Ascending aorta (tissue), 2 donors: Measurements from ENCODE around the gene FGFRL1. TPM values are rescaled to one million over a fixed set of nuclear protein-coding genes. Genes with fewer than 3 reads are reported as not detected.

Source experiments
- DNase-seq, 2 donors: peaks; one replicate each; pipeline ENCODE4 v3.0.0-alpha.2; 2019; ENCODE audit warnings: low spot score in 2 of 2
- H3K27ac ChIP-seq, 2 donors: fragments of 200-600 bp; sonication (generic); one replicate each; pipeline ENCODE4 v1.5.1; 2016 to 2017; ENCODE audit warnings: mild to moderate bottlenecking in 1 of 2
- H3K27me3 ChIP-seq: fragments of 200-600 bp; sonication (generic); one replicate; pipeline ENCODE4 v1.5.1; 2017
- H3K36me3 ChIP-seq, 2 donors: fragments of 200-600 bp; sonication (generic); one replicate each; pipeline ENCODE4 v1.5.1; 2016
- H3K4me1 ChIP-seq, 2 donors: fragments of 200-600 bp; sonication (generic); one replicate each; pipeline ENCODE4 v1.5.1; 2016 to 2017; ENCODE audit warnings: mild to moderate bottlenecking in 1 of 2
- H3K4me3 ChIP-seq, 2 donors: fragments of 200-600 bp; sonication (generic); one replicate each; pipeline ENCODE4 v1.5.1; 2016 to 2017; ENCODE audit warnings: mild to moderate bottlenecking in 1 of 2
- H3K9me3 ChIP-seq, 2 donors: fragments of 200-600 bp; sonication (generic); one replicate each; pipeline ENCODE4 v1.5.1; 2016
- intact Hi-C: fragments of 100-400 bp; cut with DNase I; formaldehyde crosslinking; loops from one replicate; pipeline ENCODE4 v1.15.1; 2023
- total RNA-seq: library from RNA; depleted of rRNA; stranded (reverse); fragments of >200 nt; gene quantifications from one replicate; pipeline ENCODE4 v1.1.0, GENCODE V29; 2016
- TF ChIP-seq, protein P1 (sequence below), 3 experiments: fragments of 200-600 bp in 2 of 3; fragments of 450-650 bp in 1 of 3; sonication (generic) in 2 of 3; IDR thresholded peaks; one replicate each; pipeline ENCODE4 v1.5.1; 2016 to 2019; ENCODE audit warnings: antibody characterized with exemption in 3 of 3, mild to moderate bottlenecking in 1 of 3, moderate library complexity in 1 of 3

Gene FGFRL1
- total RNA-seq, 1 donor from 2014 or later = 79.1 TPM

DNA sequence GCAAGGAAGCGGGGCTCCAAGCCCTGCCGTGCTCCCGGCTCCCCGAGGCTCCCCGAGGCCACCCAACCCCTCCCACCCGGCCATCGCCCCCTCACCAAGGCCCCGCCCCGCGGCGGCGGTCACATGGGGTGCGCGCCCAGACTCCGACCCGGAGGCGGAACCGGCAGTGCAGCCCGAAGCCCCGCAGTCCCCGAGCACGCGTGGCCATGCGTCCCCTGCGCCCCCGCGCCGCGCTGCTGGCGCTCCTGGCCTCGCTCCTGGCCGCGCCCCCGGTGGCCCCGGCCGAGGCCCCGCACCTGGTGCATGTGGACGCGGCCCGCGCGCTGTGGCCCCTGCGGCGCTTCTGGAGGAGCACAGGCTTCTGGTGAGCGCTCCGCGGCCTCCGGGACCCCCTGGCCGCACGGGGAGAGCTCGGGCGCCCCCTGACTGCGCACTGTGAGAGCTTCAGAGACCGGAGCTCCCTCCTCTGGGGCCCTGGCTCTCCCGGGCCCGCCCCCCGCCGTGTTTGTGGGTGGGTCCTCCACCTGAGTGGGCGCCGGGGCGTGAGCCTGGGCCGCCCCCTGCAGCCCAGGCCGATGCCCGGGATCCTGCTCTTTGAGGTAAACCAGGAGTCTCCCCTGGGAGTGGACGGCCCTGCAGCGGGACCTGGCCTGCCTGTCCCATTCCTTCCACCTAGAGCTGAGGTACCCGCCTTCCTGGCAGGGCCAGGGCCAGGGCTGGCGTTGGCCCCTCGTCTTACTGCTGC is 24.4 kb upstream of the FGFRL1 start, which contains the start of gene IDUA:
Gene IDUA (plus strand): TSS at position 166 of the 745 bp plus-strand sequence. CDS start 41 bp downstream, at position 207.
- Histone ChIP-seq H3K4me1 (peaks cover 4 to 14% of the 10 kb centered on the region in 2 donors), H3K27ac (no peak within 1 kb of the TSS), H3K9me3 (no peaks in the 10 kb centered on the region), H3K27me3 (no peaks in the 10 kb centered on the region), H3K36me3 (peaks cover 11 to 19% of the 10 kb centered on the region in 2 donors), H3K4me3 (peak within 1 kb of the TSS; percentile 71 to 76)
- DNase-seq = peak; percentile 35 to 88
- intact Hi-C loops = no loop called here
- TF ChIP-seq, protein P1, sequence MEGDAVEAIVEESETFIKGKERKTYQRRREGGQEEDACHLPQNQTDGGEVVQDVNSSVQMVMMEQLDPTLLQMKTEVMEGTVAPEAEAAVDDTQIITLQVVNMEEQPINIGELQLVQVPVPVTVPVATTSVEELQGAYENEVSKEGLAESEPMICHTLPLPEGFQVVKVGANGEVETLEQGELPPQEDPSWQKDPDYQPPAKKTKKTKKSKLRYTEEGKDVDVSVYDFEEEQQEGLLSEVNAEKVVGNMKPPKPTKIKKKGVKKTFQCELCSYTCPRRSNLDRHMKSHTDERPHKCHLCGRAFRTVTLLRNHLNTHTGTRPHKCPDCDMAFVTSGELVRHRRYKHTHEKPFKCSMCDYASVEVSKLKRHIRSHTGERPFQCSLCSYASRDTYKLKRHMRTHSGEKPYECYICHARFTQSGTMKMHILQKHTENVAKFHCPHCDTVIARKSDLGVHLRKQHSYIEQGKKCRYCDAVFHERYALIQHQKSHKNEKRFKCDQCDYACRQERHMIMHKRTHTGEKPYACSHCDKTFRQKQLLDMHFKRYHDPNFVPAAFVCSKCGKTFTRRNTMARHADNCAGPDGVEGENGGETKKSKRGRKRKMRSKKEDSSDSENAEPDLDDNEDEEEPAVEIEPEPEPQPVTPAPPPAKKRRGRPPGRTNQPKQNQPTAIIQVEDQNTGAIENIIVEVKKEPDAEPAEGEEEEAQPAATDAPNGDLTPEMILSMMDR (IDR thresholded peaks at IDR 0.05) = peak; percentile 7 to 48 (median 44)

DNA sequence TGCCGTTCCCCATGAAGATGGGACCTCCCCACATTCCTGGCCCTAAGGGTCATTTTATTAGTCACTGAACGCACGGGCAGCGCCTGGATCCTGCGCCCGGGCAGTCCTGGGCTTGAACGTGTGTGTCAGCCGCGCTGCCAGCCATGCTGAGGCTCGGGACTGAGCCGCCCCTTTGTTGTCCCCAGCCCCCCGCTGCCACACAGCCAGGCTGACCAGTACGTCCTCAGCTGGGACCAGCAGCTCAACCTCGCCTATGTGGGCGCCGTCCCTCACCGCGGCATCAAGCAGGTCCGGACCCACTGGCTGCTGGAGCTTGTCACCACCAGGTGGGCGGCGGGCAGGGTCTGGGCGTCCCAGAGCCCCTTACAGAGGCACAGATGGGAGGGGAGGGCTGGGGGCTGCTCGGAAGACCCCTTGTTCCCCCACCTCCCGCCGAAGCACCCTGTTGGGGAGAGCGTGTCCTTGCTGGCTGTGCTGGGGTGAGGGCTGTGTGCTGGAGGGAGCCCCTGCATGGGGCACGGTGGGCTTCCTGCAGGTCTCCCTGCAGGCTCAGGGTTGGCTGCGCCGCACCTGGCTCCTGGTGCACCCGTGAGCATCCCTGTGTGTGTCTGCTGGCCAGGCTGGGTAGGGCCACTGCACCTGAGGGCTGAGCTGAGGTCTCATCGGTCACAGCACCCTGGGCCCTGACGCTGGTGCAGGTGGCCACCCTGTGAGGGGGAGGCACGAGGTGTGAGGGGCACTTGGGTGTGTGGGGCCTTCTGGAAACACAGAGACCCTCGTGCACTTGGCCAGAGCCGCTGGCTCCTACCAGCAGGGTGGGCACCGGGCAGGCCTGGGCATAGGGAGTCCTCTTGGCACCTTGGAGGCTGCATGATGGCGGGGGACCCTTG is 23.6 kb upstream of the FGFRL1 start:
- H3K4me3 ChIP-seq = peak overlapping the region; percentile 71 to 76
- DNase-seq = peak in 1 of 2 donors; percentile 63
- H3K9me3 ChIP-seq = no peaks in the 10 kb centered on the region
- peaks cover 4 to 14% of the 10 kb centered on the region in 2 donors for H3K4me1 ChIP-seq
- H3K27ac ChIP-seq = no peak overlapping the region
- no peaks in the 10 kb centered on the region for H3K27me3 ChIP-seq
- H3K36me3 ChIP-seq = peaks cover 11 to 19% of the 10 kb centered on the region in 2 donors
- intact Hi-C loops = no loop called here
- TF ChIP-seq, protein P1 (IDR thresholded peaks at IDR 0.05) = no peak

DNA sequence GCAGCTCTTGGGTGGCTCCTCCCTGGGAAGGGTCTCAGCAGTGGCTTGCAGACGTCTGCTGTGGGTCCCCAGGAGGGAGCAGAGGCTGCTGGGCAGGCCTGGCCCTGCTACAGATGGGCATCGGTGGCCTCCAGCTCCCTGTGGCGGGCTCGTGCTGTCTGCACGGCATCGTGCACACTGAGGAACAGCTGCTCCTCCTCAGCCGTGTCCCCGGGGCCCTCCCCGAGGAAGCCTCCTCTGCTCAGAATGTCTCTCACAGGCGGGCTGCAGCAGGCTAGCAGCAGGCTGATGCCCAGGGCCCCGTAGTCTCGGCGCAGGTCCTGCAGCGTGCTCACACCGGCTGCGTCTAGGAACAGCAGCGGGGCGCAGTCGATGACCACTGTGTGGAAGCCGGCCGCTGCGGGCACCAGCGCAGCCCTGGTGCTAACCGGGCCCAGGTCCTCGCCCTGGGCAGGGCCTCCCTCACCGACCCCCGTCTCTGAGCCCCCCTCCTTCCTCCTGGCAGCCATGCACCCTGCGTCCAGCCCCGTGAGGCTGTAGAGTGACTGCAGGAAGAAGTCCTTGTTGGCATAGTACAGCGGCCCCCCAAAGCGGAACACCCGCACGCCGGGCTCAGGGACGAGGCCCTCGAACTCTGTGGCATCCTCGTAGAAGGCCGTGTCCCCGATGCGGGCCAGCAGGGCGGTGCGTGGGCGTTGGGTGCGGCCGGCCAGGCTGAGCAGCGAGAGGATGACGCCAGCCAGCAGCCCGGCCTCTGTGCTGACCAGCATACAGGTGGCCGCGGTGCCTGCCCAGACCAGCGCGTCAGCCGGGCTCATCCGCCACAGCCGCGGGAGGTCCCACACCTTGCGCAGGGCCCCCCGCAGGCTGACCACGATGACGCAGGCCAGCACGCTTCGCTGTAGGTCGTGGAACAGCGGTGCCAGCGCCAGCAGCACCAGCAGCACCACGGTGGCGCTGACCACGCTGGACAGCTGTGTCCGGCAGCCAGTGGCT is 22.4 kb upstream of the FGFRL1 start:
- H3K27me3 ChIP-seq = no peaks in the 10 kb centered on the region

DNA sequence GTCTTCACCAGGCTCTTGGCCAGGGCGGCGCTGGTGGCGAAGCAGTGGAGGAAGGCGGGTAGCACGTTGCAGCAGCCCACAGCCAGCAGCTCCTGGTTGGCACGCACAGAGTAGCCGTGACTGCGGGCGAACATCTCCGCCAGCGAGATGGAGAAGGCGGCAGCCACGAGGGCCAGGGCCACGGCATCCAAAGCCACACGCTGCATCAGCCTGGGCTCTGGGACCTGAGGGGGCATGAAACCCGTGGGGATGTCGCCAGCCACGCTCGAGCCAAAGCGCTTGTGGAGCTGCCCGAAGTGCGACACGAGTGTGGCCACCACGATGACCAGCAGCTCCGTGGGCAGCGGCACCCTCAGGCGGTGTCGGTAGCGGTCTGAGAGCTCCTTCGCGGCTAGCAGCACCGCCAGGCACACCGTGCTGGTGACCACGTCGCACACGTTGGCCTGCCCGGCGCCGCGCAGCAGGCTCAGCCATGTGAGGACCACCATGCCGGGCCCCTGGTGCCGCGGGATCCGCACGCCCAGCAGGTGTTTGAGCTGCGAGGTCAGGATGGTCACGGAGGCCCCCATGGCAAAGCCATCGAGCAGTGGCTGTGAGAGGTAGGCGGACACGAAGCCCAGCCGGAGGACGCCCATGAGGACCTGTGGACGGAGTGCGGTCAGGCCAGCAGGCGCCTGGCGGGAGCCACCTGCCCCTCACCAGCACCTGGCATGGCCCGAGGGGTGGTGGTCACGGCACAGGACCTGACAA is 21.5 kb upstream of the FGFRL1 start:
- H3K27me3 ChIP-seq = no peaks in the 10 kb centered on the region
- H3K36me3 ChIP-seq = peaks cover 11 to 19% of the 10 kb centered on the region in 2 donors
- H3K27ac ChIP-seq = no peak overlapping the region
- TF ChIP-seq, protein P1 (IDR thresholded peaks at IDR 0.05) = no peak
- intact Hi-C loops = no loop called here
- no peaks in the 10 kb centered on the region for H3K9me3 ChIP-seq
- DNase-seq = peak in 1 of 2 donors; percentile 60
- peaks cover 4 to 14% of the 10 kb centered on the region in 2 donors for H3K4me1 ChIP-seq
- no peak overlapping the region for H3K4me3 ChIP-seq

More for the DNA sequence above, 22.4 kb upstream of the FGFRL1 start:
- peaks cover 4 to 14% of the 10 kb centered on the region in 2 donors for H3K4me1 ChIP-seq
- H3K9me3 ChIP-seq = no peaks in the 10 kb centered on the region
- intact Hi-C loops = no loop called here
- peak in 1 of 2 donors; percentile 62 for DNase-seq
- TF ChIP-seq, protein P1 (IDR thresholded peaks at IDR 0.05) = no peak
- H3K4me3 ChIP-seq = no peak overlapping the region
- H3K27ac ChIP-seq = no peak overlapping the region
- H3K36me3 ChIP-seq = peaks cover 11 to 19% of the 10 kb centered on the region in 2 donors
